HEK293 (cell line): ENCODE data around the gene RPRD1B.
A peak's percentile ranks its signal among the peaks of the same experiment; 100 is the strongest.

Experiments
- CTCF ChIA-PET: fragments of 350-600 bp; formaldehyde crosslinking; extraction: SDS; loops from one replicate; lab custom pipeline; 2021; ENCODE audit warnings: antibody characterized with exemption; lab: Yijun Ruan, JAX
- POLR2A ChIA-PET: fragments of 300-600 bp; formaldehyde crosslinking; extraction: SDS; loops from one replicate; lab custom pipeline; 2020; ENCODE audit warnings: antibody characterized with exemption, inconsistent platforms; lab: Yijun Ruan, JAX
- H3K27ac ChIP-seq: fragments of 200-500 bp; sonication (Bioruptor generic); 2 replicates; pipeline ENCODE4 v1.5.1; 2014; ENCODE audit warnings: low read depth, low read length, control low read depth, inconsistent platforms; ENCODE audit errors: extremely low read depth
- H3K36me3 ChIP-seq, 2 experiments: fragments of 200-500 bp in 1 of 2; sonication (Bioruptor generic) in 1 of 2; 1 replicate in 1 of 2; 2 replicates in 1 of 2; pipeline ENCODE4 v1.5.1; 2014 to 2017; ENCODE audit warnings: inconsistent platforms in 2 of 2, low read length in 2 of 2; ENCODE audit not compliant: control insufficient read depth in 2 of 2, insufficient read depth in 1 of 2
- H3K4me1 ChIP-seq: fragments of 200-500 bp; sonication (Bioruptor generic); 2 replicates; pipeline ENCODE4 v1.5.1; 2014; ENCODE audit warnings: mild to moderate bottlenecking, low read length, inconsistent platforms; ENCODE audit not compliant: control insufficient read depth, insufficient read depth
- H3K4me3 ChIP-seq: 2 replicates; pipeline ENCODE4 v1.5.1; 2011; ENCODE audit warnings: low read depth, mild to moderate bottlenecking, control low read depth, low read length, moderate library complexity
- H3K9me3 ChIP-seq: fragments of 200-500 bp; sonication (Bioruptor generic); 2 replicates; pipeline ENCODE4 v1.5.1; 2014; ENCODE audit warnings: low read depth, low read length, inconsistent platforms; ENCODE audit not compliant: control insufficient read depth, insufficient read depth
- BCL6B ChIP-seq: fragments of 450-650 bp; formaldehyde crosslinking; IDR thresholded peaks from 2 replicates; pipeline ENCODE4 v1.5.1; 2017; ENCODE audit warnings: missing biosample characterization, missing genetic modification characterization
- SALL2 ChIP-seq: fragments of 450-650 bp; formaldehyde crosslinking; IDR thresholded peaks from 2 replicates; pipeline ENCODE4 v1.5.0; 2017; ENCODE audit warnings: missing biosample characterization, mild to moderate bottlenecking, missing genetic modification characterization, borderline replicate concordance
- ZBTB7A ChIP-seq: fragments of 450-650 bp; formaldehyde crosslinking; IDR thresholded peaks from 2 replicates; pipeline ENCODE4 v1.5.1; 2016; ENCODE audit warnings: low read depth, missing biosample characterization, missing genetic modification characterization
- ZNF155 ChIP-seq: fragments of 450-650 bp; formaldehyde crosslinking; IDR thresholded peaks from 2 replicates; pipeline ENCODE4 v1.5.1; 2016; ENCODE audit warnings: missing biosample characterization, missing genetic modification characterization
- ZNF157 ChIP-seq: fragments of 450-650 bp; formaldehyde crosslinking; IDR thresholded peaks from 2 replicates; pipeline ENCODE4 v1.5.1; 2016; ENCODE audit warnings: missing biosample characterization, missing genetic modification characterization
- ZNF169 ChIP-seq: fragments of 450-650 bp; formaldehyde crosslinking; IDR thresholded peaks from 2 replicates; pipeline ENCODE4 v1.5.1; 2016; ENCODE audit warnings: missing biosample characterization, missing genetic modification characterization
- ZNF223 ChIP-seq: fragments of 450-650 bp; formaldehyde crosslinking; IDR thresholded peaks from 2 replicates; pipeline ENCODE4 v1.5.1; 2016; ENCODE audit warnings: missing biosample characterization, missing genetic modification characterization
- ZNF23 ChIP-seq: fragments of 450-650 bp; formaldehyde crosslinking; IDR thresholded peaks from 2 replicates; pipeline ENCODE4 v1.5.1; 2016; ENCODE audit warnings: missing biosample characterization, missing genetic modification characterization, borderline replicate concordance
- ZNF521 ChIP-seq: fragments of 450-650 bp; formaldehyde crosslinking; IDR thresholded peaks from 2 replicates; pipeline ENCODE4 v1.5.1; 2017; ENCODE audit warnings: missing biosample characterization, mild to moderate bottlenecking, missing genetic modification characterization
- ZNF530 ChIP-seq: fragments of 450-650 bp; formaldehyde crosslinking; IDR thresholded peaks from 2 replicates; pipeline ENCODE4 v1.5.1; 2016; ENCODE audit warnings: low read depth, missing biosample characterization, missing genetic modification characterization
- ZNF639 ChIP-seq: fragments of 450-650 bp; formaldehyde crosslinking; IDR thresholded peaks from 2 replicates; pipeline ENCODE4 v1.5.1; 2016; ENCODE audit warnings: missing biosample characterization, missing genetic modification characterization
- ZNF664 ChIP-seq: fragments of 450-650 bp; formaldehyde crosslinking; IDR thresholded peaks from 2 replicates; pipeline ENCODE4 v1.5.1; 2016; ENCODE audit warnings: missing biosample characterization, missing genetic modification characterization
- ZNF701 ChIP-seq: fragments of 450-650 bp; formaldehyde crosslinking; IDR thresholded peaks from 2 replicates; pipeline ENCODE4 v1.5.1; 2016; ENCODE audit warnings: missing biosample characterization, missing genetic modification characterization
- ZNF704 ChIP-seq: fragments of 450-650 bp; formaldehyde crosslinking; IDR thresholded peaks from 2 replicates; pipeline ENCODE4 v1.5.1; 2016; ENCODE audit warnings: missing biosample characterization, missing genetic modification characterization
- ZNF777 ChIP-seq: fragments of 450-650 bp; formaldehyde crosslinking; IDR thresholded peaks from 2 replicates; pipeline ENCODE4 v1.5.1; 2017; ENCODE audit warnings: missing biosample characterization, missing genetic modification characterization, borderline replicate concordance
- ZNF792 ChIP-seq: fragments of 450-650 bp; formaldehyde crosslinking; IDR thresholded peaks from 2 replicates; pipeline ENCODE4 v1.5.1; 2016; ENCODE audit warnings: missing biosample characterization, missing genetic modification characterization

The RPRD1B gene

GRCh38 chr20:38049800-38050199 lies 16.3 kb downstream of the RPRD1B start (continued):
- TF ChIP-seq ZNF23 (tag by site-specific recombination) (no peak), ZNF521 (tag by site-specific recombination) (no peak), ZNF639 (no peak)
- TF ChIP-seq, all 188 proteins: peak for 8

GRCh38 chr20:38050686-38051085 lies 17.1 kb downstream of the RPRD1B start:
- H3K4me3 ChIP-seq = no peak overlapping the region
- ChIA-PET POLR2A (interaction anchor here (0.6 to 3.7 kb wide), 2 partner anchors 17 to 98 kb away, joined by 3 to 11 read pairs; partner anchors contain the start of genes RPRD1B and TTI1), CTCF (interaction anchor here (2.3 to 10.3 kb wide), 2 partner anchors 171 to 486 kb away, joined by 14 to 220 read pairs; no protein-coding TSS in a partner anchor)
- peaks cover 4 to 71% of the 10 kb centered on the region in 2 experiments for H3K36me3 ChIP-seq
- peaks cover 3% of the 10 kb centered on the region; the same call in 1 of the 2 replicates for H3K4me1 ChIP-seq
- H3K9me3 ChIP-seq = no peaks in the 10 kb centered on the region
- H3K27ac ChIP-seq = no peak overlapping the region
- no peak for TF ChIP-seq ZBTB7A
- no peak for TF ChIP-seq ZNF169 (tag by site-specific recombination)
- TF ChIP-seq SALL2 (tag by site-specific recombination) = no peak

GRCh38 chr20:38052870-38053269 lies 19.3 kb downstream of the RPRD1B start:
- Histone ChIP-seq H3K4me1 (peaks cover 3% of the 10 kb centered on the region; the same call in 1 of the 2 replicates), H3K27ac (no peak overlapping the region)
- POLR2A ChIA-PET = interaction anchor here (0.6 to 3.7 kb wide), 2 partner anchors 19 to 440 kb away, joined by 6 to 11 read pairs; partner anchors contain the start of genes RPRD1B and TTI1
- TF ChIP-seq BCL6B (no peak), ZNF157 (tag by site-specific recombination) (no peak), ZNF777 (tag by site-specific recombination) (no peak), ZNF704 (no peak)
- TF ChIP-seq, all 188 proteins: peak for 0
- no peak overlapping the region for H3K4me3 ChIP-seq
- CTCF ChIA-PET = interaction anchor here (1.0 to 10.3 kb wide), 5 partner anchors 11 to 489 kb away, joined by 4 to 220 read pairs (median 5); no protein-coding TSS in a partner anchor
- peaks cover 5 to 68% of the 10 kb centered on the region in 2 experiments for H3K36me3 ChIP-seq
- H3K9me3 ChIP-seq = no peaks in the 10 kb centered on the region

GRCh38 chr20:38054647-38055046 lies 21.1 kb downstream of the RPRD1B start:
- H3K36me3 ChIP-seq = peaks cover 15 to 69% of the 10 kb centered on the region in 2 experiments
- POLR2A ChIA-PET = interaction anchor here (3.7 kb wide), 1 partner anchor 21 kb away, joined by 11 read pairs; the partner anchor contains the start of genes RPRD1B and TTI1
- CTCF ChIA-PET = interaction anchor here (0.5 to 10.3 kb wide), 6 partner anchors 9 to 188 kb away, joined by 3 to 220 read pairs (median 4); no protein-coding TSS in a partner anchor

More at GRCh38 chr20:38054647-38055046, 21.1 kb downstream of the RPRD1B start:
- Histone ChIP-seq H3K9me3 (no peaks in the 10 kb centered on the region), H3K4me3 (no peak overlapping the region), H3K4me1 (peaks cover 3% of the 10 kb centered on the region; the same call in 1 of the 2 replicates), H3K27ac (no peak overlapping the region)
- no peak for TF ChIP-seq ZNF155
- no peak for TF ChIP-seq ZNF530 (tag by site-specific recombination)
- TF ChIP-seq ZNF664 = peak; percentile 33; the same call in 1 of the 2 replicates
- TF ChIP-seq ZNF701 (tag by site-specific recombination) = no peak
- no peak for TF ChIP-seq ZNF792 (tag by site-specific recombination)
- no peak for TF ChIP-seq ZNF223 (tag by site-specific recombination)
